Small intestine (tissue), 7 donors: Measurements from ENCODE around the gene TMEM72. TPM values are rescaled to one million over a fixed set of nuclear protein-coding genes. Genes with fewer than 3 reads are reported as not detected.

Experiments used
- DNase-seq, 2 donors: peaks; one replicate each; pipeline versions ENCODE4 v3.0.0 to v3.0.0-alpha.2; 2013
- FAIRE-seq: peaks from 2 replicates; lab custom pipeline; 2012; peaks lifted over from hg19 to GRCh38; lab: Jason Lieb, UNC
- H3K27ac ChIP-seq, 3 donors: one replicate each; pipeline ENCODE4 v1.5.1; 2013; ENCODE audit warnings: low read length in 2 of 3, mild to moderate bottlenecking in 2 of 3, control low read depth in 1 of 3, inconsistent platforms in 1 of 3, low read depth in 1 of 3, moderate library complexity in 1 of 3
- H3K27me3 ChIP-seq, 3 donors: one replicate each; pipeline ENCODE4 v1.6.1; 2013; ENCODE audit warnings: low read length in 3 of 3, inconsistent platforms in 1 of 3; ENCODE audit not compliant: control insufficient read depth in 3 of 3, insufficient read depth in 3 of 3
- H3K36me3 ChIP-seq, 3 donors: one replicate each; pipeline ENCODE4 v1.6.1; 2013; ENCODE audit warnings: low read length in 3 of 3, inconsistent platforms in 1 of 3, low read depth in 1 of 3, mild to moderate bottlenecking in 1 of 3, moderate library complexity in 1 of 3; ENCODE audit not compliant: control insufficient read depth in 3 of 3, insufficient read depth in 2 of 3
- H3K4me1 ChIP-seq, 3 donors: one replicate each; pipeline ENCODE4 v1.6.1; 2013; ENCODE audit warnings: low read length in 2 of 3, inconsistent platforms in 1 of 3, low read depth in 1 of 3, mild to moderate bottlenecking in 1 of 3, moderate library complexity in 1 of 3; ENCODE audit not compliant: control insufficient read depth in 3 of 3, insufficient read depth in 2 of 3
- H3K4me3 ChIP-seq, 3 donors: one replicate each; pipeline ENCODE4 v1.5.1; 2013; ENCODE audit warnings: low read length in 3 of 3, control low read depth in 1 of 3, inconsistent platforms in 1 of 3, low read depth in 1 of 3, mild to moderate bottlenecking in 1 of 3, moderate library complexity in 1 of 3
- H3K9me3 ChIP-seq, 2 donors: one replicate each; pipeline ENCODE4 v1.6.1; 2013; ENCODE audit warnings: low read depth in 1 of 2, low read length in 1 of 2; ENCODE audit not compliant: control insufficient read depth in 2 of 2, insufficient read depth in 1 of 2
- WGBS, 3 donors: extraction: QIAGEN DNeasy Blood & Tissue Kit; methylation state at CpG; one replicate each; pipeline ENCODE4 v1.1.7; 2013; 5-methylcytosine and 5-hydroxymethylcytosine counted together
- polyA plus RNA-seq, 4 donors: library from polyadenylated mRNA; stranded (reverse) in 3 of 4; unstranded in 1 of 4; fragments of 200-250 nt in 3 of 4; fragments of 120-200 nt in 1 of 4; gene quantifications; one replicate each; pipeline versions ENCODE4 v1.2.1 to v1.2.3, GENCODE V29; 2013
- donor health status: healthy with polysubstance abuse.
- donor health status: control.
- donor health status: control.
- donor health status: Bipolar disorder and iron deficiency.
- donor health status: healthy.

The TMEM72 gene
- polyA plus RNA-seq, 4 donors: 0.28 to 0.64 TPM; not detected in 2

- H3K27me3 ChIP-seq: no peaks in the 10 kb centered on the region
- DNase-seq (no peak), FAIRE-seq (no peak)
- peaks cover 0 to 21% (median 0%) of the 10 kb centered on the region in 3 donors for H3K4me1 ChIP-seq
- H3K9me3 ChIP-seq: peaks cover 0 to 3% of the 10 kb centered on the region in 2 donors
- H3K27ac ChIP-seq: no peak overlapping the region
- WGBS, 3 donors: 69 to 82% (median 82%) methylated on average over 4 of the region's 4 CpGs
- no peak overlapping the region for H3K4me3 ChIP-seq
- no peaks in the 10 kb centered on the region for H3K36me3 ChIP-seq
These were observed 19.9 kb downstream of the TMEM72 start for GRCh38 chr10:44930904-44931620.

GRCh38 chr10:44931621-44932516 lies 20.7 kb downstream of the TMEM72 start:
- Histone ChIP-seq H3K27ac (no peak overlapping the region), H3K36me3 (no peaks in the 10 kb centered on the region), H3K27me3 (no peaks in the 10 kb centered on the region), H3K9me3 (peaks cover 0 to 3% of the 10 kb centered on the region in 2 donors), H3K4me3 (no peak overlapping the region), H3K4me1 (peaks cover 0 to 18% (median 0%) of the 10 kb centered on the region in 3 donors)
- FAIRE-seq: no peak
- DNase-seq: no peak
- WGBS, 3 donors: 78 to 89% (median 88%) methylated on average over 10 of the region's 10 CpGs

GRCh38 chr10:44932517-44933450 lies 21.6 kb downstream of the TMEM72 start:
- 41 to 48% (median 47%) methylated on average over 10 of the region's 10 CpGs for WGBS, 3 donors
- no peak for FAIRE-seq
- peak; percentile 85 to 91 for DNase-seq
- no peak overlapping the region for H3K4me3 ChIP-seq
- H3K27ac ChIP-seq: no peak overlapping the region
- peaks cover 0 to 3% of the 10 kb centered on the region in 2 donors for H3K9me3 ChIP-seq
- H3K36me3 ChIP-seq: no peaks in the 10 kb centered on the region
- H3K27me3 ChIP-seq: no peaks in the 10 kb centered on the region
- peaks cover 0 to 9% (median 0%) of the 10 kb centered on the region in 3 donors for H3K4me1 ChIP-seq

GRCh38 chr10:44933451-44934321 lies 22.5 kb downstream of the TMEM72 start:
- Histone ChIP-seq H3K9me3 (peaks cover 0 to 3% of the 10 kb centered on the region in 2 donors), H3K27ac (no peak overlapping the region), H3K4me3 (no peak overlapping the region), H3K4me1 (peaks cover 0 to 7% (median 0%) of the 10 kb centered on the region in 3 donors), H3K36me3 (no peaks in the 10 kb centered on the region), H3K27me3 (no peaks in the 10 kb centered on the region)
- FAIRE-seq (no peak), DNase-seq (no peak)
- 78 to 84% (median 81%) methylated on average over 9 of the region's 9 CpGs for WGBS, 3 donors

GRCh38 chr10:44934416-44935200 lies 23.5 kb downstream of the TMEM72 start:
- H3K27me3 ChIP-seq: no peaks in the 10 kb centered on the region
- WGBS, 3 donors: 79 to 87% (median 83%) methylated on average over 18 of the region's 18 CpGs

GRCh38 chr10:44935201-44935965 lies 24.2 kb downstream of the TMEM72 start:
- Histone ChIP-seq H3K27me3 (no peaks in the 10 kb centered on the region), H3K4me1 (peaks cover 0 to 7% (median 0%) of the 10 kb centered on the region in 3 donors), H3K9me3 (no peaks in the 10 kb centered on the region), H3K4me3 (no peak overlapping the region), H3K36me3 (no peaks in the 10 kb centered on the region), H3K27ac (no peak overlapping the region)
- DNase-seq (peak in 1 of 2 donors; percentile 26), FAIRE-seq (no peak)
- 54 to 58% (median 56%) methylated on average over 9 of the region's 9 CpGs for WGBS, 3 donors

More at GRCh38 chr10:44934416-44935200, 23.5 kb downstream of the TMEM72 start:
- no peak for DNase-seq
- H3K4me3 ChIP-seq: no peak overlapping the region
- H3K27ac ChIP-seq: no peak overlapping the region
- H3K4me1 ChIP-seq: peaks cover 0 to 7% (median 0%) of the 10 kb centered on the region in 3 donors
- no peak for FAIRE-seq
- no peaks in the 10 kb centered on the region for H3K36me3 ChIP-seq
- no peaks in the 10 kb centered on the region for H3K9me3 ChIP-seq
